HG03342 (cell line): Measurements from ENCODE around the gene ITPR1.

Experiments used
- ATAC-seq: cut with Tn5 transposase; IDR thresholded peaks from one replicate; pipeline ENCODE4 v1.9.1; 2021; ENCODE audit warnings: mild to moderate bottlenecking, moderate library complexity; ENCODE audit not compliant: unreplicated experiment

The ITPR1 gene

GRCh38 chr3:4564928-4565586, 71.9 kb downstream of the ITPR1 start:
- ATAC-seq = no peak

GRCh38 chr3:4565809-4566501, 72.8 kb downstream of the ITPR1 start:
- no peak for ATAC-seq

DNA sequence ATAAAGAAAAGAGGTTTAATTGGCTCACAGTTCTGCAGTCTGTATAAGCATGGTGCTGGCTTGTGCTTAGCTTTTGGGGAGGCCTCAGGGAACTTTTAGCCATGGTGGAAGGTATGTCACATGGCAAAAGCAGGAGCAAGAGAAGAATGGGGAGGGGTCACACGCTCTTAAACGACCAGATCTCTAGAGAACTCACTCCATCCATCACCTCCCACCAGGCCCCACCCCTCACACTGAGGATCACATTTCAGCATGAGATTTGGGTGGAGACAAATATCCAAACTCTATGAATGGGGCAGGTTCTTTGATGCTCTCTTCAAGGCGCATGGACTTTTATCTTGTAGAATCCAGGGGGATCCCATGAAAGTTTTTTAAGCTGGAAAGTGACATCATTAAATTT, 75.7 kb downstream of the ITPR1 start:
- ATAC-seq = no peak

DNA sequence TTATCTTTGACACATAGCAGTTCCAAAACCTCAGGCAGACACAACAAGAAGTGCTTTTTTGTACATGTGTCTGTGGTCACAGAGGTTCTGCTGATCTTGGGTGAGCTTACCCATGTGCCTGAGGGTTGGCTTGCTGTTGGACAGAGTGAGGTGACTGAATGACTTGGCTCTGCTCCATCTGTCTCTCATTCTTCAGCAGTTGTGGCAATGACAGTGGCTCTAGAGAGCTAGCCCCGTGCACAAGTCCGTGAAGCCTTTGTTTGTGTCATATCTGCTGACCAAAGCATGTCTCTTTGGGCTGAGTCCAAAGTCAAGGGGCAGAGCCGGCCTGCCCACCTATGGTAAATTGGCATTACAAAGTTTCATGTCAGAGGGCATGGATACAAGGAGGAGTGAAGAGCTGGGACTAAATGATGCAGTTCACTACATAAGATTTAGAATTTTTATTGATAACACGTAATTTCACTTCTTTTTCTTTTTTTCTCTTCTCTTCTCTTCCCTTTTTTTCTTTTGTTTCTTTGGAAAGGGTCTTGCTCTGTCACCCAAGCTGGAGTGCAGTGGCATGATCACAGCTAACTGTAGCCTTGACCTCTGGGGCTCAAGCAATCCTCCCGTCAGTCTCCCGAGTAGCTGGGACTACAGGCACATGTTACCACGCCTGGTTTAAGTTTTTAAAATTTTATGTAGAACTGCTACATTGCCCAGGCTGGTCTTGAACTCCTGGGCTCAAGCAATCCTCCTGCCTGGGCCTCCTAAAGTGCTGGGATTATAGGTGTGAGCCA, 77.9 kb downstream of the ITPR1 start:
- peak; percentile 52 for ATAC-seq

DNA sequence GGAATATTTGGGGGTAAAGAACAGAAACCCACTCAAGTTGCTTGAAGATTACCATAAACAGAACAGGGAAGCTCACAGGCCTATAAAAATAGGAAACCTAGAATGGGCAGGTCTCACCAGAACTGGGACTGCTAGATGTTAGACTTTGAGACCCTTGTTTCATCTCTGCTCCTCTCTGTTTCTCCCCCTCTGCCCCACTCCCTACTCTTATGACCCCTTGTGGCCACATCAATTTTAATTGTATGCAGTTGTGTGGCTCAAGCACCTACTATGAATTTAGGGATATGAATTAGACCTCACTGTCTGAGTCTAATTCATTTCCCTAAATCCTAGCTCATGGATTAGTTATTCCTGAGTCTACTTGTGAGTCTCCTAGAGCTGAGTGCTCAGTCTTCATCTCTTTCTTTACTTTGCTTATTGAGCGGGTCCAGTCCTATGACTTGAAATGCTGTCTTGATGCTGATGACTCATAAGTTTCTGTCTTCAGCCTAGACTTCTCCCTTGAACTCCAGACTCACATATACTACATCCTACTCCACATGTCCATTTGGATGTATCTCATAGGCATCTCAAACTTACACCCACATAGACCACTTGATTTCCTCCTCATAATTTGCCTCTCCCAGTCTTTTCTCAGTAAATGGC, 78.7 kb downstream of the ITPR1 start:
- ATAC-seq = peak; percentile 52

DNA sequence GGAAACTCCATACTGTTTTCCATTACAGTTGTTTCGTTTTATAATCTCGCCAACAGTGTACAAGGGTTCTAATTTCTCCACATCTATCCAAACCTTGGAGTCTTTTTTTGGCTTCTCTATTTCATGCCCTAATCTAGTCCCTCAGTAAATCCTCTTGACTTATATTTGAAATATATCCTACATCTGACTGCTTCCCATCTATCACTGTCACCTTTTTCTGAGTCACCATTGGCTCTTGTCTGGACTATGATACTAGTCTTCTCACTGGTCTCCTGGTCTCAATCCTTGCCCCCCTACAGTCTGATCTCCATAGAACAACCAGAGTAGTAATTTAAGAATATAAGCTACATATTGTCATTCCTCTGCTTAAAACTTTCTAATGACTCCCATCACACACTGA, 80.0 kb downstream of the ITPR1 start:
- no peak for ATAC-seq

DNA sequence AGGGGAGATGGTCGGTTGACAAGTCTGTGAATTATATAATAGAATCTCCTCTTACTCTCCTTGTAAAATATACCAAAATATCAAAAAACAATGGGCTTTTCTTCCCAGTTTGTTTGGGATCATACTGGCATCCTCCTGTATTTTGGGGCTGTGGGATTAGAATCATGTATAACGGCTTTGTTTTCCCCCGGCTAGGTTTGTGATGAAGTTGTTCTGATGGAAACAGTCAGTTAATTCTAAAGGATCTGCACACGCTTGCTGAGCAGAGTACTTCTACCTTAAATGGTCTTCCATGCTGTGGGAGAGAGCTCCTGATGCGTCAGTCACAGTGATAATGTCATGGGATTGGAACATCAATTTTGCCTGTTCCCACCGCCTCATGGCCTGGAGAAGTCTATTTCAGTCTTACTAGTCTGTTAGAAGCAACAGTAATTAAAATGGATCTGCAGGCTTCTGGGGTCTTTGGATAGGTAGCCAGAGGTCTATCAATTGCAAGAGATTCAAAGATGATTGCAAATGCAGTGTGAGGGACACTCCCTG, 81.3 kb downstream of the ITPR1 start:
- no peak for ATAC-seq

DNA sequence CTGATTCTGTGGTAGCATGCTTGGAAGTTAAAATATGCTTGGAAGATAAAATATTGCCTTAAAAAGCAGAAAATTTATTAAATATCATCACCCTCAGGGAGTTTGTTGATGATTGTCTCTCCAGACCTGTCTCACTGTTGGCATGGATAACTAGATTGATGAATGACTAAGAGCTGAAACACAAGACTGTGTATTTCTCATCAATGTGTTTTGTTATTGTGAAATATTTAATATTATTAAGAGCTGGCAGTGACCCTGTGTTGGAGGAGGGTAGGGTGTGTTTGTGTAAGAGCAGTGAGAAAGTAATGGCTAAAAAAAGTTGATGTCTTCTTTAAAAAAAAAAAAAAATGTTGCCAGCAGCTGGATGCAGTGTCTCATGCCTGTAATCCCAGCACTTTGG, 82.2 kb downstream of the ITPR1 start:
- ATAC-seq = no peak

DNA sequence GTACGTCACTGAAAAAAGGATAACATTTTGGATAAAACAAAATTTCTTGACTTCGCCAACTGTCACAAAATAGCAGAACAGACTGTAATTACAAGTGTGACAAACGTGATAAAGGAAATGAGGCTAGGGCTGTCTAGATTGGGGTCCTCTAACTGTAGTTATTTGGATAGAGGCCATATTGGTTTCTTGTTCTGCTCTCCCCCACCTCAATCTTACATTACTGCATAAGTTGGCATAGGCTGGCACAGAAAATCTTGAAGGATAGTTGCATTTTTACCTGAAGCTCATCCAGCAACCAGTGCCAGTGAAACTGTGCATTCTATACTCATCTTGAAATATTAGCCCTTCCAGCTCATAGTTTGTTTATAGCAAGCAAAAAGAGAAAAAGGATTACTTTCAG, 84.6 kb downstream of the ITPR1 start:
- ATAC-seq = no peak

DNA sequence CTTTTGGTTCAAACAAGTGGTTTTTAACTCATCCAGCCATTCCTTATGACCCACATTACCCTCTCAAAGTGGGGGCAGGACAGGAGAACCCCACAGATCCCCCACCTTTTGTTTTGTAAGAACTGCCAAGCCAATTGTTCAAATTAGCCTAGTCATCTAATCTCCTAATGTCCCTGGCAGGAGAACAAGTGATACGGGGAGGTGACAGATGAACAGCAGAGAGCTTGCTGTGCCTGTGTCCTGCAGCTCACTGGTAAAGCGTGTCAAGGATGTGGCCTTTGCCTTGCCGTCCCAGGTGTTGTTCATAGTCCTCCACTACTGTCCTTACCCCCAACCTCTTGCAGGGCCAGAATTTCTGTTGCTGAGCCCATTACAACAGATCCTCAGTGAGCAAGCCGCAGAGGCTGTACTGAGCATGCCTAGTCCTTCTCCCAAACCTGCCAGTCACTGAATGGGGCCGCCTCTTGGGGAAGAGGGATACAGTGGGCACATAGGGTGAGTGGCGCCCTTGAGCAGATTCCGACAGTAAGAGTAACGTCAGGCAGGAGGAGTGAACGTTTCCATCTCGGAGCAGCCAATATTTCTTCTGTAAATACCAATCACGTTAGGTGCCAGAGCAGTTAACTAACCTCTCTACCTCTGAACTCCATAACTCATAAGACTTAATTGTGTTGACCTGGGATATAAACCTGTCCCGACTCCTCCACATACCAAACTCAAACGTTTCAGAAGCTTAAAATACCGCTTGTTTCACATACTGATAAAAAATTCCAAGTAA, 87.4 kb downstream of the ITPR1 start:
- no peak for ATAC-seq

- no peak for ATAC-seq
These were observed 87.9 kb downstream of the ITPR1 start for GRCh38 chr3:4581124-4581424.

GRCh38 chr3:4581498-4581897, 88.3 kb downstream of the ITPR1 start:
- no peak for ATAC-seq

DNA sequence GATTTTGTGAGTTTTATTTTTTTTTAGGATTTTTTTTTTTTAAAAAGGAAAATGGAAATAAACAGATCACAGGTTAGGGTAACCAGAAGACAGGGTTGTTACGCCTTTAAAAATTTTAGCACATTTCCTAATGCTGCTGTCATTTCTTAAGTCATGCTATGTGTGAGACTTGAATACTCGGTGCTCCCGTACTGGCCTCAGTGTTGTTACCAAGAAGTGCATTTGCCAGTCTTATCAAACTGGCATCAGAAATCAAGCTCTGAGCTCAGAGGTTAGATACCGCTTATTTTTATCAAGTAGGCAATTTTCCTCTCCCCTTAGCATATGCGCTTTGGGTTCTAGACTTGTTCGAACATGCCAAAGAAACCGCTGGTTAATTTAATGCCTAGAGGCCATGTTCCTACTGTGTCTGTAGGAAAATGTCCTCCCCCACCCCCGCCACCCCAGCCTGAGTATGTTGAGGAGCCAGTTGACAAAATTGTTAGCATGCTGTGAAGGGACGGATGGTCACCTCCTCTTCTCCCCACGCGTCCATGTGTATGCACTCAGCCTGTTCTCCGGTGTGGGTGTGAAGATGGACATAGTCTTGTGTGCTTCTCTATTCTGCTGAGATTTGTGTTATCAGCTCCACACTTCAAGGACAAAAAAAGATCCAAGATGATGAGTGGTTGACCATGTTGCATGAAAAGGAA, 88.9 kb downstream of the ITPR1 start:
- no peak for ATAC-seq

DNA sequence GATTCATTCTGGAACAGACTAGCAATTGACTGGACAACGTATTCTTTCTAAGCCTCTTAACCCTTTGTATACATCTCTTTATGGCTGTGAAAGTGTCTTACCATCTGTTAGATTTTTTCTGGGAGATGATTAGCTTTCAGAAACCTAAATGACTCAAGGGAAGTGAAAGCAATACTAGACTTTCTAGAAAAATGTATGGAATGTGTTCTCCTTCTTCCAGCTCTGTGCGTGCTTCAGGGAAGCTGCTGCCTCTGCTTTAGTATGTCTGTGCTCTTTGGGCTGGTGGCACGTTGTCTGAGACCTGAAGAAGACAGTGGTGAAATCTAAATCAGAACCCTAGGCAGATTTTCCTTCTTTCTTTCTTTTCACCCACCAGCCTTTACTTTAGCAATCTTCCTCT, 89.5 kb downstream of the ITPR1 start:
- no peak for ATAC-seq

- ATAC-seq = no peak
These were observed 90.3 kb downstream of the ITPR1 start for GRCh38 chr3:4583416-4583815.

- peak; percentile 31 for ATAC-seq
These were observed 91.5 kb downstream of the ITPR1 start for GRCh38 chr3:4584456-4585249.

DNA sequence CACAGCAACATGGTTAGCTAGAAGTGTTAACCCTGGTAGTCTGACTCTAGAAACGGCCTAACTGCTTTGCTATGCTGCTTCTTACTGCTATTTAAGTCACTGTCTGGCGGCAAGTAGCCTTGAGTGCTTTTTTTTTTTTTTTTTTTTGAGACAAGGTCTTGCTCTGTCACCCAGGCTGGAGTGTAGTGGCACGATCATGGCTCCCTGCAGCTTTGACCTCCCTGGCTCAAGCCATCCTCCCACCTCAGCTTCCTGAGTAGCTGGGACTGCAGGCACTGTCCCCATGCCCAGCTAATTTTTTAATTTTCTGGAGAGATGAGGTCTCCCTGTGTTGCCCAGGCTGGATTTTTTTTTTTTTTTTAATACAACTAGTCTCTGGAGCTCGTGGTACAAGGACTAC, 93.2 kb downstream of the ITPR1 start:
- ATAC-seq = no peak

DNA sequence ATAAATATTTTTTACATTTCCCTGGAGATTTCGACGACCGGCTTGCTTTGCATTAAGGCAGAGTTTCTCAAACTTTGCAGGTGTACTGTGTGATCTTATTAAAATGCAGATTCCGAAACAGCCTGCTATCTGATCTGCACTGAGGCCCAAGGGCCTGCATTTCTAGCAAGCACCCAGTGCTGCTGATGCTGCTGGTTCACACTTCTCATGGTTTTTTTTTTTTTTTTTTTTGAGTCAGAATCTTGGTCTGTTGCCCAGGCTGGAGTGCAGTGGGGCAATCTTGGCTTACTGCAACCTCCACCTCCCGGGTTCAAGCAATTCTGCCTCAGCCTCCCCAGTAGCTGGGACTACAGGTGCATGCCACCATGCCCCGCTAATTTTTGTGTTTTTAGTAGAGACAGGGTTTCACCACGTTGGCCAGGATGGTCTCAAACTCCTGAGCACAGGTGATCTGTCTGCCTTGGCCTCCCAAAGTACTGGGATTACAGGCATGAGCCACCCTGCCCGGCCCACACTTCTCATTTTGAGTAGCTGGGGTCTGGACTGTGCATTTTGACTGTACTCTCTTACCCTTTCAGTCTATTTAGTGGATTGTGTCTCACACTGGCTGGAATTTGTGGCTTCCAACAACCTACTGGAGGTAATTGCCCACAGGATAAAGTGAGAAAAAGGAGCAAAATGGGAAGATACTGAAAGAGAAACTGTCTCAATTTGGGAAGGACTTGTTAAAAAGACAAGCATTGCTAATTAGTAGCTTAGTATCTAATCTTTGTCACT, 94.1 kb downstream of the ITPR1 start:
- no peak for ATAC-seq

- ATAC-seq = no peak
These were observed 94.6 kb downstream of the ITPR1 start for GRCh38 chr3:4587838-4588105.
